Nephron progenitor cell (in vitro differentiated cells): ENCODE measurements around the gene CHMP1B.

Experiments used
- DNase-seq: peaks from one replicate; pipeline ENCODE4 v3.0.0; 2021
- H3K27ac Mint-ChIP-seq: 2 replicates; pipeline ENCODE4 v1.8.0; 2021; ENCODE audit warnings: mild to moderate bottlenecking, moderate library complexity, mixed read lengths
- H3K27me3 Mint-ChIP-seq: 2 replicates; pipeline ENCODE4 v1.8.0; 2021; ENCODE audit warnings: mild to moderate bottlenecking, low read depth, mixed read lengths; ENCODE audit not compliant: poor library complexity
- H3K36me3 Mint-ChIP-seq: 2 replicates; pipeline ENCODE4 v1.8.0; 2021; ENCODE audit warnings: low read depth, mixed read lengths
- H3K4me1 Mint-ChIP-seq: 2 replicates; pipeline ENCODE4 v1.8.0; 2021; ENCODE audit warnings: mixed read lengths
- H3K4me3 Mint-ChIP-seq: 2 replicates; pipeline ENCODE4 v1.8.0; 2021; ENCODE audit warnings: mild to moderate bottlenecking, moderate library complexity, mixed read lengths
- H3K9me3 Mint-ChIP-seq: 2 replicates; pipeline ENCODE4 v1.8.0; 2021; ENCODE audit warnings: mild to moderate bottlenecking, moderate library complexity, mixed read lengths
- CTCF ChIP-seq: fragments of 200-600 bp; sonication (generic); IDR thresholded peaks from 2 replicates; pipeline ENCODE4 v1.5.0; 2021; ENCODE audit warnings: antibody characterized with exemption

The CHMP1B gene

DNA sequence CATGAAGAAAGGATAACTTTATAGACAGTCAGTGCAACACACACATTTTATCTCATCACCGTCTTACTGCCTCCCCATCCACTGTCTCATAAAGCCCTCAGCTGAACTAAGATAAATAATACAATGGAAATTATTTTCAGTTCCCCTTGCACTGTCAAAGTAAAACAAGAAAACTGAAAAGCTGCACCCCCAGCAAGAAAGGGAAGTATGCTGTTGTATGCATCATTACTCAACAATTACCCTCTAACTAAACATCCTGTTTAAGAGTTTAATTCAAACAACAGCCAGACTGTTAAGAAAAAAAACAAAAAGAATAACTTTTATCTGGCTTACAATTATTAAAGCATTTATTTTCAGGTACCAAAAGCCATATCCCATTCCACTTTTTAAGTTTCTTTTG is 31.9 kb downstream of the CHMP1B start:
- no peak overlapping the region for H3K27ac Mint-ChIP-seq
- peaks cover 48% of the 10 kb centered on the region for H3K36me3 Mint-ChIP-seq
- H3K4me3 Mint-ChIP-seq, result no peak overlapping the region
- DNase-seq, result no peak
- no peaks in the 10 kb centered on the region for H3K9me3 Mint-ChIP-seq
- H3K27me3 Mint-ChIP-seq, result peaks cover 3% of the 10 kb centered on the region
- no peak for TF ChIP-seq CTCF
- H3K4me1 Mint-ChIP-seq, result peaks cover 10% of the 10 kb centered on the region

DNA sequence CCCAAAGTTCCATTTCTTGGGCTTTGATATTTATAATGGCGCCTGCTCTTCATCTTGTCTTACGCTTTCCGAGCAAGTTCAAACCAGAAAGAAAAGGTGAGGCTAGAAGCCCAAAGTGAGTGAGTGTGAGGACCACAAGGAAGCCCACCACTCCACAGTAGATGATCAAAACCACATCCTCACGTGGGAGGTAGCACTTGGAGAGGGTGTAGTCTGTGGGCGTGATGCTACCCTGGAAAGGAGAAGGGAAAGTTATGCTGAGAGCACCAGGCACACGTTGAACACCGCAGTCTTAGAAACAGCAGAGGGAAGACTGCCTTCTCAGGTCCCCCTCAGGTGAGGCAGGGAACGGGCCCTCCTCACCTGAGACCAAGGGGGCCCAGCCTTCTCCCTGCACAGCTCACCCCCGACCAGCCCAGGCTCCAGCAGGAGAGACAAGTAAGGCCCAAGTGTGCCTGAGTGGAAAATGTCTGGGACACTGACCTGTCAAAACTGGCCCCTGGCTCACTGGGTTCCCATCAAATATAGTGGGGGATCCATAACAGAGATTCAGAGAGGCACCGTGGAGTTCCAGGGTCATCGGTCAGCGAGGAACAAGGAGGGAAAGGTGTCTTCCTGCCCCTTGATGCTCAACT is 33.3 kb downstream of the CHMP1B start:
- H3K27ac Mint-ChIP-seq, result no peak overlapping the region
- peaks cover 3% of the 10 kb centered on the region for H3K27me3 Mint-ChIP-seq
- no peaks in the 10 kb centered on the region for H3K9me3 Mint-ChIP-seq
- no peak overlapping the region for H3K4me3 Mint-ChIP-seq
- no peak for DNase-seq
- H3K4me1 Mint-ChIP-seq, result peaks cover 10% of the 10 kb centered on the region
- H3K36me3 Mint-ChIP-seq, result peaks cover 51% of the 10 kb centered on the region
- TF ChIP-seq CTCF, result no peak

- Mint-ChIP-seq H3K9me3 (no peaks in the 10 kb centered on the region), H3K4me1 (peaks cover 10% of the 10 kb centered on the region), H3K27ac (no peak overlapping the region), H3K4me3 (no peak overlapping the region), H3K36me3 (peaks cover 54% of the 10 kb centered on the region), H3K27me3 (peaks cover 3% of the 10 kb centered on the region)
- no peak for DNase-seq
- no peak for TF ChIP-seq CTCF
These were observed 34.2 kb downstream of the CHMP1B start for GRCh38 chr18:11885278-11885947.

GRCh38 chr18:11886577-11887110 is 35.4 kb downstream of the CHMP1B start:
- H3K27ac Mint-ChIP-seq, result no peak overlapping the region
- no peaks in the 10 kb centered on the region for H3K9me3 Mint-ChIP-seq
- H3K4me1 Mint-ChIP-seq, result peaks cover 4% of the 10 kb centered on the region
- no peak for TF ChIP-seq CTCF
- peaks cover 51% of the 10 kb centered on the region for H3K36me3 Mint-ChIP-seq
- no peak for DNase-seq
- H3K27me3 Mint-ChIP-seq, result no peaks in the 10 kb centered on the region
- no peak overlapping the region for H3K4me3 Mint-ChIP-seq

GRCh38 chr18:11887328-11888128 is 36.3 kb downstream of the CHMP1B start:
- Mint-ChIP-seq H3K9me3 (no peaks in the 10 kb centered on the region), H3K36me3 (peaks cover 46% of the 10 kb centered on the region), H3K4me1 (peaks cover 4% of the 10 kb centered on the region), H3K4me3 (no peak overlapping the region), H3K27ac (no peak overlapping the region), H3K27me3 (no peaks in the 10 kb centered on the region)
- no peak for TF ChIP-seq CTCF
- no peak for DNase-seq
